K562 (cell line): ENCODE measurements around the gene UFSP1. TPM values are rescaled to one million over a fixed set of nuclear protein-coding genes. Genes with fewer than 3 reads are reported as not detected.

Experiments
- CBFA2T2 ChIP-seq: fragments of 450-650 bp; conservative IDR thresholded peaks from 2 replicates; pipeline ENCODE4 v1.6.1; 2017; ENCODE audit warnings: mild to moderate bottlenecking
- CBX8 ChIP-seq: fragments of 200-600 bp; sonication (generic); IDR thresholded peaks from 2 replicates; pipeline ENCODE4 v1.6.1; 2012; ENCODE audit warnings: borderline replicate concordance, mixed run types, low read depth, mild to moderate bottlenecking, moderate library complexity, mixed read lengths, low read length, control low read depth, inconsistent platforms; ENCODE audit not compliant: poor library complexity, severe bottlenecking; ENCODE audit errors: extremely low read depth
- DEAF1 ChIP-seq: fragments of 450-650 bp; formaldehyde crosslinking; IDR thresholded peaks from 2 replicates; pipeline ENCODE4 v1.4.0; 2020; ENCODE audit warnings: mild to moderate bottlenecking, moderate library complexity
- E4F1 ChIP-seq: fragments of 250-450 bp; sonication (Bioruptor Pico); IDR thresholded peaks from 2 replicates; pipeline ENCODE4 v1.5.0; 2021; ENCODE audit warnings: mild to moderate bottlenecking, borderline replicate concordance
- GATAD2A ChIP-seq: fragments of 450-650 bp; IDR thresholded peaks from 2 replicates; pipeline ENCODE4 v1.6.1; 2017
- JUNB ChIP-seq: fragments of 450-650 bp; formaldehyde crosslinking; conservative IDR thresholded peaks from 2 replicates; pipeline ENCODE4 v1.4.0; 2020; ENCODE audit warnings: mild to moderate bottlenecking
- MAX ChIP-seq: sonication (generic); formaldehyde crosslinking; IDR thresholded peaks from 2 replicates; pipeline ENCODE4 v1.9.0; 2022; ENCODE audit warnings: mild to moderate bottlenecking, missing genetic modification reagents
- MAZ ChIP-seq, 2 experiments: fragments of 450-650 bp in 1 of 2; sonication (generic) in 1 of 2; formaldehyde crosslinking; IDR thresholded peaks in 1 of 2; conservative IDR thresholded peaks in 1 of 2; 2 replicates each; pipeline versions ENCODE4 v1.4.0 to v1.5.0; 2020; ENCODE audit warnings: mild to moderate bottlenecking in 1 of 2, missing genetic modification reagents in 1 of 2
- MLX ChIP-seq, 2 experiments: fragments of 450-650 bp in 1 of 2; sonication (generic) in 1 of 2; formaldehyde crosslinking; conservative IDR thresholded peaks; 2 replicates each; pipeline versions ENCODE4 v1.4.0 to v1.8.1; 2020 to 2022; ENCODE audit warnings: mild to moderate bottlenecking in 1 of 2, missing genetic modification reagents in 1 of 2
- NR4A1 ChIP-seq, 2 experiments: fragments of 250-450 bp in 1 of 2; fragments of 450-650 bp in 1 of 2; sonication (Bioruptor Pico) in 1 of 2; IDR thresholded peaks; 2 replicates each; pipeline versions ENCODE4 v1.4.0 to v1.6.1; 2016 to 2020; ENCODE audit warnings: mild to moderate bottlenecking in 2 of 2, missing compliant biosample characterization in 1 of 2, missing genetic modification characterization in 1 of 2, moderate library complexity in 1 of 2
- NRF1 ChIP-seq, 2 experiments: fragments of 450-650 bp; IDR thresholded peaks in 1 of 2; conservative IDR thresholded peaks in 1 of 2; 2 replicates each; pipeline ENCODE4 v1.6.1; 2014; ENCODE audit warnings: mild to moderate bottlenecking in 2 of 2
- POLR2A ChIP-seq: fragments of 450-650 bp; conservative IDR thresholded peaks from 2 replicates; pipeline ENCODE4 v1.6.1; 2016
- RBFOX2 ChIP-seq: fragments of 200-400 bp; formaldehyde crosslinking; IDR thresholded peaks from 2 replicates; pipeline ENCODE4 v1.6.1; 2017; ENCODE audit warnings: low read depth, mild to moderate bottlenecking, low read length, moderate library complexity
- ZEB2 ChIP-seq: fragments of 450-650 bp; IDR thresholded peaks from 2 replicates; pipeline ENCODE4 v1.6.1; 2016
- polyA plus RNA-seq, 8 experiments: library from polyadenylated mRNA; depleted of rRNA in 4 of 8; stranded (reverse) in 5 of 8; unstranded in 3 of 8; fragments of >200 nt; fragmentation: Nextera tagmentation in 2 of 8; fragmentation: Illumina TruSeq in 1 of 8; extraction: Ambion mirVana in 2 of 8; extraction: Trizol in 1 of 8; gene quantifications; 2 replicates each; pipeline versions ENCODE4 v1.2.1 to v1.2.3, GENCODE V29; 2011 to 2014; ENCODE audit warnings: inconsistent platforms in 1 of 8, missing spikeins in 1 of 8
- total RNA-seq, 7 experiments: library from RNA; depleted of rRNA in 6 of 7; stranded (reverse); fragments of >200 nt in 6 of 7; fragmentation: Illumina TruSeq in 2 of 7; extraction: Trizol in 2 of 7; gene quantifications; 2 replicates each; pipeline versions ENCODE4 v1.2.1 to v1.2.3, GENCODE V29; 2011 to 2021; ENCODE audit warnings: low replicate concordance in 1 of 7
- TF ChIP-seq, protein P1 (sequence below), 3 experiments: IDR thresholded peaks in 2 of 3; conservative IDR thresholded peaks in 1 of 3; 2 replicates each; pipeline ENCODE4 v1.5.1; 2011 to 2012; ENCODE audit warnings: low read length in 3 of 3, mild to moderate bottlenecking in 3 of 3, control low read depth in 2 of 3, improper control_type of control experiment in 1 of 3, inconsistent platforms in 1 of 3, low read depth in 1 of 3, mixed read lengths in 1 of 3, moderate library complexity in 1 of 3; ENCODE audit not compliant: insufficient read depth in 2 of 3
- TF ChIP-seq, protein P2 (sequence below): fragments of 450-650 bp; formaldehyde crosslinking; IDR thresholded peaks from 2 replicates; pipeline ENCODE4 v1.4.0; 2020; ENCODE audit warnings: mild to moderate bottlenecking, mixed read lengths

UFSP1 gene
- total and polyA plus RNA-seq, 9 of the 15 experiments (the other 6 are each of a cell fraction or from before 2014, with no cell fraction given) = 0.50 to 18.8 (median 2.1) TPM

GRCh38 chr7:100852048-100852872 lies 37.3 kb downstream of the UFSP1 start, which contains the start of gene SLC12A9 (continued):
- TF ChIP-seq E4F1 (no peak), MAZ (CRISPR knock-in tag; conservative IDR thresholded peaks at IDR 0.05 in 1 of 2, IDR thresholded peaks at IDR 0.05 in 1 of 2) (peak; percentile 75 to 76), NR4A1 (CRISPR knock-in tag; IDR thresholded peaks at IDR 0.05) (peak; percentile 48; the same call in 1 of the 2 replicates), NR4A1 (tag; IDR thresholded peaks at IDR 0.05) (no peak; the same call in 1 of the 2 replicates), DEAF1 (peak; percentile 95), NRF1 (conservative IDR thresholded peaks at IDR 0.05 in 1 of 2, IDR thresholded peaks at IDR 0.05 in 1 of 2) (peak; percentile 84 to 86), ZEB2 (peak; percentile 86; the same call in 1 of the 2 replicates), RBFOX2 (peak; percentile 82), JUNB (CRISPR knock-in tag) (no peak), MLX (CRISPR knock-in tag; conservative IDR thresholded peaks at IDR 0.05) (no peak), POLR2A (peak; percentile 54; the same call in 1 of the 2 replicates), CBX8 (no peak), CBFA2T2 (0 out of 2 replicates have a peak, but pooled peaks have one; percentile 13), MAX (CRISPR knock-in tag) (peak; percentile 98), GATAD2A (no peak)
- TF ChIP-seq, protein P1, sequence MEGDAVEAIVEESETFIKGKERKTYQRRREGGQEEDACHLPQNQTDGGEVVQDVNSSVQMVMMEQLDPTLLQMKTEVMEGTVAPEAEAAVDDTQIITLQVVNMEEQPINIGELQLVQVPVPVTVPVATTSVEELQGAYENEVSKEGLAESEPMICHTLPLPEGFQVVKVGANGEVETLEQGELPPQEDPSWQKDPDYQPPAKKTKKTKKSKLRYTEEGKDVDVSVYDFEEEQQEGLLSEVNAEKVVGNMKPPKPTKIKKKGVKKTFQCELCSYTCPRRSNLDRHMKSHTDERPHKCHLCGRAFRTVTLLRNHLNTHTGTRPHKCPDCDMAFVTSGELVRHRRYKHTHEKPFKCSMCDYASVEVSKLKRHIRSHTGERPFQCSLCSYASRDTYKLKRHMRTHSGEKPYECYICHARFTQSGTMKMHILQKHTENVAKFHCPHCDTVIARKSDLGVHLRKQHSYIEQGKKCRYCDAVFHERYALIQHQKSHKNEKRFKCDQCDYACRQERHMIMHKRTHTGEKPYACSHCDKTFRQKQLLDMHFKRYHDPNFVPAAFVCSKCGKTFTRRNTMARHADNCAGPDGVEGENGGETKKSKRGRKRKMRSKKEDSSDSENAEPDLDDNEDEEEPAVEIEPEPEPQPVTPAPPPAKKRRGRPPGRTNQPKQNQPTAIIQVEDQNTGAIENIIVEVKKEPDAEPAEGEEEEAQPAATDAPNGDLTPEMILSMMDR (IDR thresholded peaks at IDR 0.05 in 2 of 3, conservative IDR thresholded peaks at IDR 0.05 in 1 of 3; ENCODE audit: insufficient read depth in 2 of 3, low read depth in 1 of 3, low read length in 3 of 3) = peak; percentile 96 to 99 (median 96)
- TF ChIP-seq, protein P2, sequence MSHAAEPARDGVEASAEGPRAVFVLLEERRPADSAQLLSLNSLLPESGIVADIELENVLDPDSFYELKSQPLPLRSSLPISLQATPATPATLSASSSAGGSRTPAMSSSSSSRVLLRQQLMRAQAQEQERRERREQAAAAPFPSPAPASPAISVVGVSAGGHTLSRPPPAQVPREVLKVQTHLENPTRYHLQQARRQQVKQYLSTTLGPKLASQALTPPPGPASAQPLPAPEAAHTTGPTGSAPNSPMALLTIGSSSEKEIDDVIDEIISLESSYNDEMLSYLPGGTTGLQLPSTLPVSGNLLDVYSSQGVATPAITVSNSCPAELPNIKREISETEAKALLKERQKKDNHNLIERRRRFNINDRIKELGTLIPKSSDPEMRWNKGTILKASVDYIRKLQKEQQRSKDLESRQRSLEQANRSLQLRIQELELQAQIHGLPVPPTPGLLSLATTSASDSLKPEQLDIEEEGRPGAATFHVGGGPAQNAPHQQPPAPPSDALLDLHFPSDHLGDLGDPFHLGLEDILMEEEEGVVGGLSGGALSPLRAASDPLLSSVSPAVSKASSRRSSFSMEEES = no peak
